Esophagus (tissue), 2 donors: ENCODE measurements around the gene GALP. TPM values are rescaled to one million over a fixed set of nuclear protein-coding genes. Genes with fewer than 3 reads are reported as not detected.
"Not testable (repeated sequence)": the region's sequence is repeated elsewhere in the genome, so short reads cannot be mapped to it uniquely, and the experiment has no call there.

Experiments used
- H3K27ac ChIP-seq, 2 donors: one replicate each; pipeline ENCODE4 v1.5.1; 2013; ENCODE audit warnings: low read depth in 2 of 2, mild to moderate bottlenecking in 2 of 2, inconsistent platforms in 1 of 2, low read length in 1 of 2, moderate library complexity in 1 of 2
- H3K27me3 ChIP-seq, 2 donors: one replicate each; pipeline ENCODE4 v1.6.1; 2013; ENCODE audit warnings: low read length in 2 of 2, control low read depth in 1 of 2, mild to moderate bottlenecking in 1 of 2; ENCODE audit not compliant: insufficient read depth in 2 of 2, control insufficient read depth in 1 of 2
- H3K36me3 ChIP-seq, 2 donors: one replicate each; pipeline ENCODE4 v1.6.1; 2013; ENCODE audit warnings: low read length in 1 of 2; ENCODE audit not compliant: control insufficient read depth in 2 of 2, insufficient read depth in 2 of 2
- H3K4me1 ChIP-seq, 2 donors: one replicate each; pipeline ENCODE4 v1.6.1; 2013; ENCODE audit warnings: low read length in 1 of 2; ENCODE audit not compliant: control insufficient read depth in 2 of 2, insufficient read depth in 2 of 2
- H3K4me3 ChIP-seq, 2 donors: one replicate each; pipeline ENCODE4 v1.5.1; 2013; ENCODE audit warnings: low read length in 2 of 2, mild to moderate bottlenecking in 2 of 2, low read depth in 1 of 2, moderate library complexity in 1 of 2
- H3K9me3 ChIP-seq, 2 donors: one replicate each; pipeline ENCODE4 v1.6.1; 2013; ENCODE audit warnings: mild to moderate bottlenecking in 2 of 2, low read depth in 1 of 2, low read length in 1 of 2, moderate library complexity in 1 of 2; ENCODE audit not compliant: control insufficient read depth in 2 of 2, insufficient read depth in 1 of 2
- WGBS, 2 donors: extraction: QIAGEN DNeasy Blood & Tissue Kit; methylation state at CpG; one replicate each; pipeline ENCODE4 v1.1.7; 2013; 5-methylcytosine and 5-hydroxymethylcytosine counted together
- polyA plus RNA-seq, 2 donors: library from polyadenylated mRNA; stranded (reverse); fragments of 200-250 nt; gene quantifications; one replicate each; pipeline ENCODE4 v1.2.3, GENCODE V29; 2013
- donor health status: healthy with polysubstance abuse.
- donor health status: Bipolar disorder and iron deficiency.

GALP gene
- polyA plus RNA-seq, 2 donors = not detected

- Histone ChIP-seq H3K27me3 (no peaks in the 10 kb centered on the region), H3K9me3 (no peaks in the 10 kb centered on the region), H3K36me3 (peaks cover 0 to 25% of the 10 kb centered on the region in 2 donors), H3K27ac (no peak overlapping the region), H3K4me3 (no peak overlapping the region), H3K4me1 (peaks cover 4 to 6% of the 10 kb centered on the region in 2 donors)
- WGBS, 2 donors = 94 to 95% methylated on average over 31 of the region's 31 CpGs
Observed at GRCh38 chr19:56146904-56147303, 28.9 kb upstream of the GALP start.

GRCh38 chr19:56147307-56147706 is 28.5 kb upstream of the GALP start:
- no peak overlapping the region for H3K4me3 ChIP-seq
- H3K4me1 ChIP-seq = peaks cover 4 to 6% of the 10 kb centered on the region in 2 donors
- peaks cover 0 to 25% of the 10 kb centered on the region in 2 donors for H3K36me3 ChIP-seq
- 85 to 96% methylated on average over 22 of the region's 22 CpGs for WGBS, 2 donors
- no peaks in the 10 kb centered on the region for H3K27me3 ChIP-seq
- H3K27ac ChIP-seq = no peak overlapping the region
- H3K9me3 ChIP-seq = no peaks in the 10 kb centered on the region

GRCh38 chr19:56148096-56148495 is 27.7 kb upstream of the GALP start:
- Histone ChIP-seq H3K4me1 (peaks cover 0 to 3% of the 10 kb centered on the region in 2 donors), H3K27ac (no peak overlapping the region), H3K36me3 (peaks cover 0 to 25% of the 10 kb centered on the region in 2 donors), H3K4me3 (no peak overlapping the region), H3K27me3 (no peaks in the 10 kb centered on the region), H3K9me3 (no peaks in the 10 kb centered on the region)
- 94 to 96% methylated on average over 15 of the region's 15 CpGs for WGBS, 2 donors

GRCh38 chr19:56148955-56149655 is 26.7 kb upstream of the GALP start:
- H3K9me3 ChIP-seq, H3K27ac ChIP-seq, H3K4me1 ChIP-seq, H3K4me3 ChIP-seq, H3K27me3 ChIP-seq: not testable (repeated sequence)
- peaks cover 0 to 25% of the 10 kb centered on the region in 2 donors for H3K36me3 ChIP-seq
- 94 to 95% methylated on average over 12 of the region's 12 CpGs for WGBS, 2 donors

GRCh38 chr19:56149656-56150038 is 26.2 kb upstream of the GALP start:
- H3K9me3 ChIP-seq = no peaks in the 10 kb centered on the region
- peaks cover 0 to 26% of the 10 kb centered on the region in 2 donors for H3K36me3 ChIP-seq
- H3K4me3 ChIP-seq = no peak overlapping the region
- WGBS, 2 donors = 96% methylated on average over 5 of the region's 5 CpGs
- H3K4me1 ChIP-seq = peaks cover 0 to 3% of the 10 kb centered on the region in 2 donors
- no peak overlapping the region for H3K27ac ChIP-seq
- no peaks in the 10 kb centered on the region for H3K27me3 ChIP-seq

- H3K9me3 ChIP-seq = no peaks in the 10 kb centered on the region
- H3K4me1 ChIP-seq = peaks cover 0 to 3% of the 10 kb centered on the region in 2 donors
- H3K36me3 ChIP-seq = peaks cover 0 to 30% of the 10 kb centered on the region in 2 donors
- H3K27me3 ChIP-seq = no peaks in the 10 kb centered on the region
- no peak overlapping the region for H3K4me3 ChIP-seq
- WGBS, 2 donors = 89 to 92% methylated on average over 11 of the region's 11 CpGs
- H3K27ac ChIP-seq = no peak overlapping the region
Observed at GRCh38 chr19:56150358-56150757, 25.4 kb upstream of the GALP start.

- H3K36me3 ChIP-seq = peaks cover 0 to 25% of the 10 kb centered on the region in 2 donors
- no peaks in the 10 kb centered on the region for H3K9me3 ChIP-seq
- H3K4me1 ChIP-seq = peaks cover 0 to 7% of the 10 kb centered on the region in 2 donors
- no peak overlapping the region for H3K27ac ChIP-seq
- no peak overlapping the region for H3K4me3 ChIP-seq
- no peaks in the 10 kb centered on the region for H3K27me3 ChIP-seq
- WGBS, 2 donors = 79 to 85% methylated on average over 2 of the region's 2 CpGs
Observed at GRCh38 chr19:56152644-56153043, 23.2 kb upstream of the GALP start.

- peaks cover 0 to 21% of the 10 kb centered on the region in 2 donors for H3K36me3 ChIP-seq
- H3K27ac ChIP-seq = no peak overlapping the region
- peaks cover 0 to 7% of the 10 kb centered on the region in 2 donors for H3K4me1 ChIP-seq
- WGBS, 2 donors = 52 to 63% methylated on average over 6 of the region's 6 CpGs
- no peaks in the 10 kb centered on the region for H3K27me3 ChIP-seq
- H3K4me3 ChIP-seq = no peak overlapping the region
- no peaks in the 10 kb centered on the region for H3K9me3 ChIP-seq
Observed at GRCh38 chr19:56153507-56153906, 22.3 kb upstream of the GALP start.

- Histone ChIP-seq H3K4me3 (no peak overlapping the region), H3K4me1 (peaks cover 0 to 7% of the 10 kb centered on the region in 2 donors), H3K27me3 (no peaks in the 10 kb centered on the region), H3K36me3 (peaks cover 0 to 27% of the 10 kb centered on the region in 2 donors), H3K27ac (no peak overlapping the region), H3K9me3 (peaks cover 0 to 3% of the 10 kb centered on the region in 2 donors)
- 70 to 71% methylated on average over 17 of the region's 17 CpGs for WGBS, 2 donors
Observed at GRCh38 chr19:56155124-56155687, 20.6 kb upstream of the GALP start.

- no peaks in the 10 kb centered on the region for H3K27me3 ChIP-seq
- peaks cover 0 to 3% of the 10 kb centered on the region in 2 donors for H3K9me3 ChIP-seq
- 65 to 69% methylated on average over 11 of the region's 11 CpGs for WGBS, 2 donors
- no peak overlapping the region for H3K4me3 ChIP-seq
- peaks cover 0 to 7% of the 10 kb centered on the region in 2 donors for H3K4me1 ChIP-seq
- H3K36me3 ChIP-seq = peaks cover 0 to 37% of the 10 kb centered on the region in 2 donors
- no peak overlapping the region for H3K27ac ChIP-seq
Observed at GRCh38 chr19:56156768-56157167, 19.0 kb upstream of the GALP start.
